HG03103 (cell line): ENCODE measurements around the gene YLPM1.

Experiments used
- ATAC-seq: cut with Tn5 transposase; IDR thresholded peaks from one replicate; pipeline ENCODE4 v1.9.1; 2021; ENCODE audit warnings: low read depth; ENCODE audit not compliant: unreplicated experiment

YLPM1 gene

DNA sequence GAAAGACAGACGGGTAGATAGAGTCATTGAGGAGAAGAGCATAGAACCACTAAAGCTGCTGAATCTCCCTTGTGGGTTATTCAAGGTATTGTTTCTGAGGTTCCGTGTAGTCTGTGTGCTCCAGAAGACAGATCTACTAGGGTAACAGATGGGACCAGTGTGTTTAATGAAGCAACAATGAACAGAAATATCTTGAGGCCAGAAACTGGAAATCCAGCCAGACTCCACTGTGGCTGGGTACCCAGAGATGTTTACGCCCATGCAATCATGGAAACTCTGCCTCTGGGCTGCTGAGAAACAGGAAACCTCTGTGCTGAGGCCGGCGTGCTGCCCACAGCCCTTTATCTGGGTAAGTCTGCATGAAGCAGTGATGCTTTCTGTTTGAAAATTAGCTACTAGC lies 104.6 kb downstream of the YLPM1 start:
- no peak for ATAC-seq

DNA sequence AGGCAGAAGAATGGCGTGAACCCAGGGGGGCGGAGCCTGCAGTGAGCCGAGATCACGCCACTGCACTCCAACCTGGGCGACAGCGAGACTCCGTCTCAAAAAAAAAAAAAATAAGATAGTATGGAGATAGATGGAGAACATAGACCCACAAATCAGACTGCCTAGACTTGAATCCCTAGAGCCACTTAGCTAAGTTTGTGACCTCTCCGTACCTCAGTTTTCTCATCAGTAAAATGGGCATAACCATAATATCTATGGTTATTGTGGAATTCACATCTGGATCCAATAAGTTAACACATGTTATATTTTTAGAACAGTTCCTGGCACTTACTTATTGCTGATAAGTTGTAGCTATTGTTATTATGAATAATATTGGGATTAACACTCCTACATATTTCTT lies 105.6 kb downstream of the YLPM1 start:
- ATAC-seq: no peak

- ATAC-seq: no peak
Measured at GRCh38 chr14:74871819-74872218, 108.7 kb downstream of the YLPM1 start.

DNA sequence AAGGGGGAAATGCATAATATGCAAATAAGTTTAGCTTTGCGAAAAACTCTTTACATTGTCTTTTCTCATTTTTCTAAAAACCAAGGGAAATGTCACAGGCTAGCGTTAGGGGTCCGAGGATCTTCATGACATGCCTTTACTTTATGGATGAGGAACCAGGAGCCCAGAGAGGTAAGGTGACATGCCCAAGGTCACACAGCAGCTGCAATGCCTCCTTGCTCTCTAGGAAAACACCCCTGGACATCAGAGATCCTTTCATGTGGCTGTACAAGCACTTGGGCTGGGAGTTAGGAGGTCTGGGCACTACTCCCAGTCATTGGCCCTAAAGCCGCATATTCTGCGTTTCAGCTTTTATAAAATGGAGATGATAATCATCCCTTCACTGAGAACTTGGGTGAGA lies 112.1 kb downstream of the YLPM1 start:
- no peak for ATAC-seq

DNA sequence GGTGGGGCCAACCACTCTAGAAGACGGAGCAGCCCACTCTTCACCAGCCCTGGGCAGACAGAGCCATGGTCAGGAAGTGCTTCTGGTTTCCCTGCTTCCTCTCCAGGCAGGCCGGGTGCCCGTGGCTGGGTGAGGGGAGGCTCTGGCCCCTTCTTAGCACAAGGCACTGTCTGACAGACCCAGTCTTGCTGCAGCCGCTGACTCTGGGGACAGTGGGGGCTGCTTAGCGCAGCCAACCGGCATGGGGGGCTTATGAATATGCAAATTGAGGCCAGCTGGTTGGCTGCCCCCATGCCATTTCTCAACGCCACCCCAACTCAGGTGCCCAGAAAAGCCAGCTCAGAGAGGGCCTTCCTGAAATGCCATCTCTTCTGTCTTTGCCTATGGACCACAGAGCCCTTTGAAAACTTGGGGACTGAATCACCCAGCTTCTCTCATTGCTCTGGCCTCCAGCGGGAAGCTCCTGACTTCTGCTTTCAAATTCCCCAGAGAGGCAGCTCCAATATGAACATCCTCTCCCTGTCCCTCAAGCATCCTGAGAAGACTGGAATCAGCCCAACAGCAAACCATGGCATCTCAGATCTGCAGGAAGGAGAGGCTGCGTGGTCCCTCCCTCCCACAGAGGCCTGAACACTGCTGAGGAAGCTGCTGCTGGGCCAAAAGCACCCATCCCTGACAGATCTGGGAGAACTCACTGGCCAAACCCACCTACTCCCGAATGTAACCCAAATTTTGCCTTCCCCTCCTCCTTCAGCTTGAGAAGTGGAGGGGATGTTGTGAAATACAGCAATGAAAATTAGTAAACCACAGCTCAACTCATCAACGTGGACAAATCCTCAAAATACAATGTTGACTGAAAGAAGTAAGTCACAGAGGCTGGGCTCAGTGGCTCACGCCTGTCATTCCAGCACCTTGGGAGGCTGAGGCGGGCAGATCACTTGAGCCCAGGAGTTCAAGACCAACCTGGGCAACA lies 113.1 kb downstream of the YLPM1 start, which contains the start of gene PROX2:
Gene PROX2 (minus strand): TSS at position 205 of the 973 bp plus-strand sequence. CDS start 12,311 bp downstream, outside the sequence.
- ATAC-seq: no peak

DNA sequence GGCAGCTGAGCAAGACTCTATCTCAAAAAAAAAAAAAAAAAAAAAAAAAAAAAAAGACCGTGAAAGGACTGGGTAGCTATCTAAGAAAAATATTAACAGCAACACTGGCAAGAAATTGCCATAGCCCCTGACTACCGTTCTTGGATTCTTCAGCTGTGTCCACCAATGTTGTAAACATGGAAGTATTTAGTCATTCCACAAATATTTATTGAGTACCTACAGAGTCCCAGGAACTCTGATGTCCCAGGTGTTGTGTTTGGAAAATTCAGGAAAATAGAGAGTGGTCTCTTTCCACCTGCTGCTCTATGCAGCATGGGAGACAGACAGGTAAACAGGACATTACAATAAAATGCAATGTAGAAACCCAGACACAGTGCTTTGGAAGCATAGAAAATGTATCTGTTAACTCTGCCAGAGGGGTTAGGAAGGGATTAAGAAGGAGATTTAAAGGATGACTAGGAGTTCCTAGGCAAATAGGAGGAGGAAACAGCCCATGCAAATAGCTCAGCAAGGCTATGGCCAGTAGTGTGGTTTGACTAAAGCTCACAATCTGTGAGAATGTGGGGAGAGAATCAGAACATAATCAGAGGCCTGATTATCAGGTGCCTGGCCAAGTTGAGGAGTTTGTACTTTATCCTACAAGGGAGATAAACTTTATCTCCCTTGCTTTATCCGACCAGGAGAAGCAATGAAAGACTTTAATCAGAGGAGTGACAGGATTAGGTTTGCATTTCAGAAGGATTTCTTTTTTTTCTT lies 116.5 kb downstream of the YLPM1 start:
- no peak for ATAC-seq

DNA sequence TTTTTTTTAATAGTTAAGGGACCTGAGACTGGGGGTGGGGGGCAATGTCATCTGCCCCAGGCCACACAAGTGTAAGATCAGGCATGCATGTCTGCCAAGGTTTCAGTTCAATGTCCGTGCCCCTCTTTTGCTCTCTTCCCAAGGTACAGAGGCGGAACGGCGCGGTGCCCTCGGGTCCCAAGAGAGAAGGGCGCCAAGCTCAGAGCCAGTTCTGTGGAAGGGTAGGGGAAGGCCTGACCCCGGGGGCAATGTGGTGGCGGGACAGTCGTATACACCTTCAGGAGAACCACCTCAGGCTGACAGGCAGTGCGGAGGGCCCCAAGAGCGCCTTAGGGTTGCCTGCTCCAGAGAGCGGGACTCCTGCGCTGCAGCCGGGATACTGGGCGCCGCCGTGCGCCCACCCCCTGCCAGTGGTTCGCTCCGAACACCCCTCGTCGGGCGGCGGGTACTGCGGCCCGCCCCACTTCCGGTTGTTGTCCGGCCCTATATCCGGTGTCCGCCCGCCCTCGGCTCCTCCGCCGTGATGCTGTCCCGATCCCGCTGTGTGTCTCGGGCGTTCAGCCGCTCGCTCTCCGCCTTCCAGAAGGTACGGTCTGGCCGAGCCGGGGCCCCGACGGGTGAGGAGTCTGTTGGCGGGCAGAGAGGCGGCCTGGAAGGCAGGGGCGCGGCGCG lies 118.5 kb downstream of the YLPM1 start, which contains the start of gene DLST:
Gene DLST (plus strand): TSS at position 486 of the 672 bp plus-strand sequence. CDS start 38 bp downstream, at position 524.
- ATAC-seq: peak; percentile 83

- peak; percentile 19 for ATAC-seq
Measured at GRCh38 chr14:74882103-74882920, 119.2 kb downstream of the YLPM1 start.
